H1 (cell line): ENCODE data around the gene SPATA31D4. TPM values are rescaled to one million over a fixed set of nuclear protein-coding genes. Genes with fewer than 3 reads are reported as not detected.

Experiments used
- CEBPB ChIP-seq: IDR thresholded peaks from 2 replicates; pipeline ENCODE4 v1.6.1; 2012; ENCODE audit warnings: low read depth, low read length
- EGR1 ChIP-seq: IDR thresholded peaks from 2 replicates; pipeline ENCODE4 v1.6.1; 2011; ENCODE audit warnings: low read depth, low read length, borderline replicate concordance
- HDAC2 ChIP-seq, 2 experiments: fragments of 300-600 bp in 1 of 2; sonication (generic) in 1 of 2; IDR thresholded peaks; 2 replicates each; pipeline ENCODE4 v1.6.1; 2011 to 2012; ENCODE audit warnings: low read depth in 2 of 2, low read length in 2 of 2, mild to moderate bottlenecking in 2 of 2, moderate library complexity in 2 of 2, borderline replicate concordance in 1 of 2, inconsistent platforms in 1 of 2
- HDAC6 ChIP-seq: IDR thresholded peaks from one replicate; pipeline ENCODE4 v1.7.1; 2012; ENCODE audit warnings: low read depth, mild to moderate bottlenecking, inconsistent platforms, low read length, moderate library complexity
- POLR2A ChIP-seq, 2 experiments: IDR thresholded peaks; 1 replicate in 1 of 2; 2 replicates in 1 of 2; pipeline ENCODE4 v1.6.1; 2011; ENCODE audit warnings: low read depth in 2 of 2, low read length in 2 of 2, mild to moderate bottlenecking in 2 of 2; ENCODE audit errors: control extremely low read depth in 1 of 2
- SIN3A ChIP-seq, 2 experiments: IDR thresholded peaks in 1 of 2; conservative IDR thresholded peaks in 1 of 2; 2 replicates each; pipeline ENCODE4 v1.6.1; 2011 to 2012; ENCODE audit warnings: low read length in 2 of 2, improper control_type of control experiment in 1 of 2, low read depth in 1 of 2, mild to moderate bottlenecking in 1 of 2
- SIRT6 ChIP-seq: IDR thresholded peaks from one replicate; pipeline ENCODE4 v1.7.1; 2012; ENCODE audit warnings: low read length, inconsistent platforms
- SUZ12 ChIP-seq: fragments of 200-600 bp; sonication (generic); IDR thresholded peaks from 2 replicates; pipeline ENCODE4 v1.6.1; 2012; ENCODE audit warnings: mild to moderate bottlenecking, inconsistent platforms, low read length, moderate library complexity, mixed read lengths
- polyA plus RNA-seq, 7 experiments: library from polyadenylated mRNA; depleted of rRNA in 3 of 7; stranded (reverse) in 5 of 7; unstranded in 2 of 7; fragments of >200 nt in 5 of 7; fragments of 200-250 nt in 2 of 7; gene quantifications; 1 replicate in 5 of 7; 2 replicates in 1 of 7; 4 replicates in 1 of 7; pipeline versions ENCODE4 v1.2.1 to v1.2.3, GENCODE V29; 2011 to 2013; ENCODE audit warnings: missing spikeins in 2 of 7, mixed read lengths in 2 of 7
- total RNA-seq: library from RNA; stranded (reverse); fragmentation: NEBNext Ultra II Directional; extraction: Animal tissue kit (Norgen Biotek cat#: 25700); gene quantifications from 2 replicates; pipeline ENCODE4 v1.2.1, GENCODE V29; 2021
- TF ChIP-seq, protein P1 (sequence below): fragments of 300-600 bp; sonication (generic); IDR thresholded peaks from 2 replicates; pipeline ENCODE4 v1.7.1; 2012; ENCODE audit warnings: low read length, moderate library complexity, mild to moderate bottlenecking, inconsistent platforms; ENCODE audit not compliant: insufficient replicate concordance
- TF ChIP-seq, protein P2 (sequence below): IDR thresholded peaks from 2 replicates; pipeline ENCODE4 v1.6.1; 2012; ENCODE audit warnings: low read length, inconsistent platforms

The SPATA31D4 gene
- total and polyA plus RNA-seq, 2 of the 8 experiments (the other 6 are each of a cell fraction or from before 2014, with no cell fraction given), result not detected

DNA sequence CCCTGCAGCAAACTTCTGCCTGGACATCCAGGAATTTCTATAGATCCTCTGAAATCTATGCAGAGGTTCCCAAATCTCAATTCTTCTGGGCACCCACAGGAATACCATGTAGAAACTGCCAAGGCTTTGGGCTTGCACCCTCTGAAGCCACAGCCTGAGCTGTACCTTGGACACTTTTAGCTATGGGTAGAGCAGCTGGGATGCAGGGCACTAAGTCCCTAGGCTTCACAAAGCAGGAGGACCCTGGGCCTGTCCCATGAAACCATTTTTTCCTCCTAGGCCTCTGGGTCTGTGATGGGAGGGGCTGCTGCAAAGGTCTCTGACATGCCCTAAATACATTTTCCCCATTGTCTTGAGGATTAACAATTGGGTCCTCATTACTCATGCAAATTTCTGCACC, 27.4 kb downstream of the SPATA31D4 start (continued):
- TF ChIP-seq, protein P1, sequence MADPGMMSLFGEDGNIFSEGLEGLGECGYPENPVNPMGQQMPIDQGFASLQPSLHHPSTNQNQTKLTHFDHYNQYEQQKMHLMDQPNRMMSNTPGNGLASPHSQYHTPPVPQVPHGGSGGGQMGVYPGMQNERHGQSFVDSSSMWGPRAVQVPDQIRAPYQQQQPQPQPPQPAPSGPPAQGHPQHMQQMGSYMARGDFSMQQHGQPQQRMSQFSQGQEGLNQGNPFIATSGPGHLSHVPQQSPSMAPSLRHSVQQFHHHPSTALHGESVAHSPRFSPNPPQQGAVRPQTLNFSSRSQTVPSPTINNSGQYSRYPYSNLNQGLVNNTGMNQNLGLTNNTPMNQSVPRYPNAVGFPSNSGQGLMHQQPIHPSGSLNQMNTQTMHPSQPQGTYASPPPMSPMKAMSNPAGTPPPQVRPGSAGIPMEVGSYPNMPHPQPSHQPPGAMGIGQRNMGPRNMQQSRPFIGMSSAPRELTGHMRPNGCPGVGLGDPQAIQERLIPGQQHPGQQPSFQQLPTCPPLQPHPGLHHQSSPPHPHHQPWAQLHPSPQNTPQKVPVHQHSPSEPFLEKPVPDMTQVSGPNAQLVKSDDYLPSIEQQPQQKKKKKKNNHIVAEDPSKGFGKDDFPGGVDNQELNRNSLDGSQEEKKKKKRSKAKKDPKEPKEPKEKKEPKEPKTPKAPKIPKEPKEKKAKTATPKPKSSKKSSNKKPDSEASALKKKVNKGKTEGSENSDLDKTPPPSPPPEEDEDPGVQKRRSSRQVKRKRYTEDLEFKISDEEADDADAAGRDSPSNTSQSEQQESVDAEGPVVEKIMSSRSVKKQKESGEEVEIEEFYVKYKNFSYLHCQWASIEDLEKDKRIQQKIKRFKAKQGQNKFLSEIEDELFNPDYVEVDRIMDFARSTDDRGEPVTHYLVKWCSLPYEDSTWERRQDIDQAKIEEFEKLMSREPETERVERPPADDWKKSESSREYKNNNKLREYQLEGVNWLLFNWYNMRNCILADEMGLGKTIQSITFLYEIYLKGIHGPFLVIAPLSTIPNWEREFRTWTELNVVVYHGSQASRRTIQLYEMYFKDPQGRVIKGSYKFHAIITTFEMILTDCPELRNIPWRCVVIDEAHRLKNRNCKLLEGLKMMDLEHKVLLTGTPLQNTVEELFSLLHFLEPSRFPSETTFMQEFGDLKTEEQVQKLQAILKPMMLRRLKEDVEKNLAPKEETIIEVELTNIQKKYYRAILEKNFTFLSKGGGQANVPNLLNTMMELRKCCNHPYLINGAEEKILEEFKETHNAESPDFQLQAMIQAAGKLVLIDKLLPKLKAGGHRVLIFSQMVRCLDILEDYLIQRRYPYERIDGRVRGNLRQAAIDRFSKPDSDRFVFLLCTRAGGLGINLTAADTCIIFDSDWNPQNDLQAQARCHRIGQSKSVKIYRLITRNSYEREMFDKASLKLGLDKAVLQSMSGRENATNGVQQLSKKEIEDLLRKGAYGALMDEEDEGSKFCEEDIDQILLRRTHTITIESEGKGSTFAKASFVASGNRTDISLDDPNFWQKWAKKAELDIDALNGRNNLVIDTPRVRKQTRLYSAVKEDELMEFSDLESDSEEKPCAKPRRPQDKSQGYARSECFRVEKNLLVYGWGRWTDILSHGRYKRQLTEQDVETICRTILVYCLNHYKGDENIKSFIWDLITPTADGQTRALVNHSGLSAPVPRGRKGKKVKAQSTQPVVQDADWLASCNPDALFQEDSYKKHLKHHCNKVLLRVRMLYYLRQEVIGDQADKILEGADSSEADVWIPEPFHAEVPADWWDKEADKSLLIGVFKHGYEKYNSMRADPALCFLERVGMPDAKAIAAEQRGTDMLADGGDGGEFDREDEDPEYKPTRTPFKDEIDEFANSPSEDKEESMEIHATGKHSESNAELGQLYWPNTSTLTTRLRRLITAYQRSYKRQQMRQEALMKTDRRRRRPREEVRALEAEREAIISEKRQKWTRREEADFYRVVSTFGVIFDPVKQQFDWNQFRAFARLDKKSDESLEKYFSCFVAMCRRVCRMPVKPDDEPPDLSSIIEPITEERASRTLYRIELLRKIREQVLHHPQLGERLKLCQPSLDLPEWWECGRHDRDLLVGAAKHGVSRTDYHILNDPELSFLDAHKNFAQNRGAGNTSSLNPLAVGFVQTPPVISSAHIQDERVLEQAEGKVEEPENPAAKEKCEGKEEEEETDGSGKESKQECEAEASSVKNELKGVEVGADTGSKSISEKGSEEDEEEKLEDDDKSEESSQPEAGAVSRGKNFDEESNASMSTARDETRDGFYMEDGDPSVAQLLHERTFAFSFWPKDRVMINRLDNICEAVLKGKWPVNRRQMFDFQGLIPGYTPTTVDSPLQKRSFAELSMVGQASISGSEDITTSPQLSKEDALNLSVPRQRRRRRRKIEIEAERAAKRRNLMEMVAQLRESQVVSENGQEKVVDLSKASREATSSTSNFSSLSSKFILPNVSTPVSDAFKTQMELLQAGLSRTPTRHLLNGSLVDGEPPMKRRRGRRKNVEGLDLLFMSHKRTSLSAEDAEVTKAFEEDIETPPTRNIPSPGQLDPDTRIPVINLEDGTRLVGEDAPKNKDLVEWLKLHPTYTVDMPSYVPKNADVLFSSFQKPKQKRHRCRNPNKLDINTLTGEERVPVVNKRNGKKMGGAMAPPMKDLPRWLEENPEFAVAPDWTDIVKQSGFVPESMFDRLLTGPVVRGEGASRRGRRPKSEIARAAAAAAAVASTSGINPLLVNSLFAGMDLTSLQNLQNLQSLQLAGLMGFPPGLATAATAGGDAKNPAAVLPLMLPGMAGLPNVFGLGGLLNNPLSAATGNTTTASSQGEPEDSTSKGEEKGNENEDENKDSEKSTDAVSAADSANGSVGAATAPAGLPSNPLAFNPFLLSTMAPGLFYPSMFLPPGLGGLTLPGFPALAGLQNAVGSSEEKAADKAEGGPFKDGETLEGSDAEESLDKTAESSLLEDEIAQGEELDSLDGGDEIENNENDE, result no peak
- TF ChIP-seq POLR2A (IDR thresholded peaks at IDR 0.05; ENCODE audit: control extremely low read depth in 1 of 2, low read depth in 2 of 2, low read length in 2 of 2) (no peak), SUZ12 (no peak), SIRT6 (no peak), HDAC6 (no peak), SIN3A (conservative IDR thresholded peaks at IDR 0.05 in 1 of 2, IDR thresholded peaks at IDR 0.05 in 1 of 2; ENCODE audit: low read depth in 1 of 2, low read length in 2 of 2) (no peak), HDAC2 (IDR thresholded peaks at IDR 0.05; ENCODE audit: borderline replicate concordance in 1 of 2, low read depth in 2 of 2, low read length in 2 of 2) (no peak), EGR1 (no peak), CEBPB (no peak)
- TF ChIP-seq, protein P2, sequence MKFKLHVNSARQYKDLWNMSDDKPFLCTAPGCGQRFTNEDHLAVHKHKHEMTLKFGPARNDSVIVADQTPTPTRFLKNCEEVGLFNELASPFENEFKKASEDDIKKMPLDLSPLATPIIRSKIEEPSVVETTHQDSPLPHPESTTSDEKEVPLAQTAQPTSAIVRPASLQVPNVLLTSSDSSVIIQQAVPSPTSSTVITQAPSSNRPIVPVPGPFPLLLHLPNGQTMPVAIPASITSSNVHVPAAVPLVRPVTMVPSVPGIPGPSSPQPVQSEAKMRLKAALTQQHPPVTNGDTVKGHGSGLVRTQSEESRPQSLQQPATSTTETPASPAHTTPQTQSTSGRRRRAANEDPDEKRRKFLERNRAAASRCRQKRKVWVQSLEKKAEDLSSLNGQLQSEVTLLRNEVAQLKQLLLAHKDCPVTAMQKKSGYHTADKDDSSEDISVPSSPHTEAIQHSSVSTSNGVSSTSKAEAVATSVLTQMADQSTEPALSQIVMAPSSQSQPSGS, result no peak
